ENCODE data around the gene TSACC.

- TF ChIP-seq EZH2 (IDR thresholded peaks at IDR 0.05; ENCODE audit: low read length, unreplicated experiment) (no peak), CTCF (conservative IDR thresholded peaks at IDR 0.05; ENCODE audit: low read depth, low read length) (no peak), EZH2phosphoT487 (IDR thresholded peaks at IDR 0.05; ENCODE audit: borderline replicate concordance, low read length) (no peak)
These were observed 55.8 kb downstream of the TSACC start for GRCh38 chr1:156394082-156394481.
